ENCODE results near the gene COL5A1.

Gene COL5A1

GRCh38 chr9:134614256-134614655 is 27.3 kb upstream of the COL5A1 start:
- Histone ChIP-seq H3K27me3 (ENCODE audit: insufficient read depth, low read length) (peaks cover 4% of the 10 kb centered on the region; the same call in 1 of the 2 replicates), H3K4me1 (ENCODE audit: insufficient read depth, low read length, severe bottlenecking) (no peaks in the 10 kb centered on the region), H3K9ac (ENCODE audit: low read length) (no peak overlapping the region), H3K4me2 (ENCODE audit: low read length) (no peak overlapping the region), H3K79me2 (ENCODE audit: insufficient read depth, low read length) (no peaks in the 10 kb centered on the region), H3K27ac (ENCODE audit: low read depth, low read length, poor library complexity, severe bottlenecking) (no peak overlapping the region), H3K4me3 (ENCODE audit: low read depth, low read length, poor library complexity, severe bottlenecking) (no peak overlapping the region), H4K20me1 (ENCODE audit: insufficient read depth, low read length) (no peaks in the 10 kb centered on the region), H3K9me2 (ENCODE audit: low read depth, low read length) (no peaks in the 10 kb centered on the region), H2AFZ (ENCODE audit: low read length) (no peak overlapping the region), H3F3A (ENCODE audit: insufficient read depth, low read length) (no peaks in the 10 kb centered on the region), H3K9me3 (ENCODE audit: low read length) (peaks cover 10% of the 10 kb centered on the region; the same call in 1 of the 2 replicates), H3K36me3 (ENCODE audit: insufficient read depth, low read length) (no peaks in the 10 kb centered on the region)
- TF ChIP-seq, protein P1, sequence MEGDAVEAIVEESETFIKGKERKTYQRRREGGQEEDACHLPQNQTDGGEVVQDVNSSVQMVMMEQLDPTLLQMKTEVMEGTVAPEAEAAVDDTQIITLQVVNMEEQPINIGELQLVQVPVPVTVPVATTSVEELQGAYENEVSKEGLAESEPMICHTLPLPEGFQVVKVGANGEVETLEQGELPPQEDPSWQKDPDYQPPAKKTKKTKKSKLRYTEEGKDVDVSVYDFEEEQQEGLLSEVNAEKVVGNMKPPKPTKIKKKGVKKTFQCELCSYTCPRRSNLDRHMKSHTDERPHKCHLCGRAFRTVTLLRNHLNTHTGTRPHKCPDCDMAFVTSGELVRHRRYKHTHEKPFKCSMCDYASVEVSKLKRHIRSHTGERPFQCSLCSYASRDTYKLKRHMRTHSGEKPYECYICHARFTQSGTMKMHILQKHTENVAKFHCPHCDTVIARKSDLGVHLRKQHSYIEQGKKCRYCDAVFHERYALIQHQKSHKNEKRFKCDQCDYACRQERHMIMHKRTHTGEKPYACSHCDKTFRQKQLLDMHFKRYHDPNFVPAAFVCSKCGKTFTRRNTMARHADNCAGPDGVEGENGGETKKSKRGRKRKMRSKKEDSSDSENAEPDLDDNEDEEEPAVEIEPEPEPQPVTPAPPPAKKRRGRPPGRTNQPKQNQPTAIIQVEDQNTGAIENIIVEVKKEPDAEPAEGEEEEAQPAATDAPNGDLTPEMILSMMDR (IDR thresholded peaks at IDR 0.05; ENCODE audit: low read length) = no peak
- TF ChIP-seq EZH2 (IDR thresholded peaks at IDR 0.05; ENCODE audit: borderline replicate concordance, low read length) = no peak

GRCh38 chr9:134616341-134616740 is 25.3 kb upstream of the COL5A1 start:
- Histone ChIP-seq H3K27me3 (ENCODE audit: insufficient read depth, low read length) (peaks cover 4% of the 10 kb centered on the region; the same call in 1 of the 2 replicates), H3K4me1 (ENCODE audit: insufficient read depth, low read length, severe bottlenecking) (no peaks in the 10 kb centered on the region), H3K9ac (ENCODE audit: low read length) (no peak overlapping the region), H3K4me2 (ENCODE audit: low read length) (no peak overlapping the region), H3K9me3 (ENCODE audit: low read length) (peaks cover 10% of the 10 kb centered on the region; the same call in 1 of the 2 replicates), H4K20me1 (ENCODE audit: insufficient read depth, low read length) (no peaks in the 10 kb centered on the region), H3K4me3 (ENCODE audit: low read depth, low read length, poor library complexity, severe bottlenecking) (no peak overlapping the region), H3F3A (ENCODE audit: insufficient read depth, low read length) (no peaks in the 10 kb centered on the region), H3K79me2 (ENCODE audit: insufficient read depth, low read length) (no peaks in the 10 kb centered on the region), H3K36me3 (ENCODE audit: insufficient read depth, low read length) (no peaks in the 10 kb centered on the region), H3K27ac (ENCODE audit: low read depth, low read length, poor library complexity, severe bottlenecking) (no peak overlapping the region), H2AFZ (ENCODE audit: low read length) (no peak overlapping the region), H3K9me2 (ENCODE audit: low read depth, low read length) (no peaks in the 10 kb centered on the region)
- TF ChIP-seq, protein P1 (IDR thresholded peaks at IDR 0.05; ENCODE audit: low read length) = no peak
- TF ChIP-seq EZH2 (IDR thresholded peaks at IDR 0.05; ENCODE audit: borderline replicate concordance, low read length) = no peak

GRCh38 chr9:134617246-134617645 is 24.4 kb upstream of the COL5A1 start:
- H3K36me3 ChIP-seq (ENCODE audit: insufficient read depth, low read length) = no peaks in the 10 kb centered on the region
- H3F3A ChIP-seq (ENCODE audit: insufficient read depth, low read length) = no peaks in the 10 kb centered on the region
- H3K4me2 ChIP-seq (ENCODE audit: low read length) = no peak overlapping the region
- H3K4me1 ChIP-seq (ENCODE audit: insufficient read depth, low read length, severe bottlenecking) = no peaks in the 10 kb centered on the region
- no peak overlapping the region for H2AFZ ChIP-seq (ENCODE audit: low read length)
- H3K9ac ChIP-seq (ENCODE audit: low read length) = no peak overlapping the region
- no peak overlapping the region for H3K4me3 ChIP-seq (ENCODE audit: low read depth, low read length, poor library complexity, severe bottlenecking)
- peaks cover 6% of the 10 kb centered on the region; the same call in 1 of the 2 replicates for H3K9me3 ChIP-seq (ENCODE audit: low read length)
- no peaks in the 10 kb centered on the region for H3K27me3 ChIP-seq (ENCODE audit: insufficient read depth, low read length)
- no peak overlapping the region for H3K27ac ChIP-seq (ENCODE audit: low read depth, low read length, poor library complexity, severe bottlenecking)
- H3K9me2 ChIP-seq (ENCODE audit: low read depth, low read length) = no peaks in the 10 kb centered on the region
- H3K79me2 ChIP-seq (ENCODE audit: insufficient read depth, low read length) = no peaks in the 10 kb centered on the region
- no peaks in the 10 kb centered on the region for H4K20me1 ChIP-seq (ENCODE audit: insufficient read depth, low read length)
- TF ChIP-seq, protein P1 (IDR thresholded peaks at IDR 0.05; ENCODE audit: low read length) = no peak
- no peak for TF ChIP-seq EZH2 (IDR thresholded peaks at IDR 0.05; ENCODE audit: borderline replicate concordance, low read length)

All from OCI-LY1 (cell line).